ENCODE data around the gene IL17RE. TPM values are rescaled to one million over a fixed set of nuclear protein-coding genes. Genes with fewer than 3 reads are reported as not detected.

Gene IL17RE
- total RNA-seq, 1 donor from 2014 or later: 0.74 TPM

DNA sequence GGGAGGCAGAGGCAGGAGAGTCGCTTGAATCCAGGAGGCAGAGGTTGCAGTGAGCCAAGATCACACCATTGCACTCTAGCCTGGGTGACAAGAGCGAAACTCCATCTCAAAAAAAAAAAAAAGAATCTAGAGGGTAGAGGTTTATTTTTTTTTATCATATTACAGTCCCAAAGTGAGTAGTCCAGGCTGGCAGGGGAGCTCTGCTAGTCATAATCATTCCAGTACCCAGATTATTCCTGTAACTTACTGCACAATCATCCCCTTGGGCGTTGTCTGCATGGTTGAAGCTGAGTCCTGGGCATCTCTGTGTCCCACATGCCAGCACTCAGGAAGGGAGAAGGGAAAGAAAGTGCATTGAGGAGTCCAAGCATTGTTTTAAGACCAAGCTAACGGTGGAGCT, 39.5 kb downstream of the IL17RE start:
- H3K4me1 Mint-ChIP-seq (ENCODE audit: unreplicated experiment): peaks cover 4% of the 10 kb centered on the region
- peaks cover 18% of the 10 kb centered on the region for H3K36me3 Mint-ChIP-seq (ENCODE audit: low read depth, unreplicated experiment)
- TF ChIP-seq, protein P1, sequence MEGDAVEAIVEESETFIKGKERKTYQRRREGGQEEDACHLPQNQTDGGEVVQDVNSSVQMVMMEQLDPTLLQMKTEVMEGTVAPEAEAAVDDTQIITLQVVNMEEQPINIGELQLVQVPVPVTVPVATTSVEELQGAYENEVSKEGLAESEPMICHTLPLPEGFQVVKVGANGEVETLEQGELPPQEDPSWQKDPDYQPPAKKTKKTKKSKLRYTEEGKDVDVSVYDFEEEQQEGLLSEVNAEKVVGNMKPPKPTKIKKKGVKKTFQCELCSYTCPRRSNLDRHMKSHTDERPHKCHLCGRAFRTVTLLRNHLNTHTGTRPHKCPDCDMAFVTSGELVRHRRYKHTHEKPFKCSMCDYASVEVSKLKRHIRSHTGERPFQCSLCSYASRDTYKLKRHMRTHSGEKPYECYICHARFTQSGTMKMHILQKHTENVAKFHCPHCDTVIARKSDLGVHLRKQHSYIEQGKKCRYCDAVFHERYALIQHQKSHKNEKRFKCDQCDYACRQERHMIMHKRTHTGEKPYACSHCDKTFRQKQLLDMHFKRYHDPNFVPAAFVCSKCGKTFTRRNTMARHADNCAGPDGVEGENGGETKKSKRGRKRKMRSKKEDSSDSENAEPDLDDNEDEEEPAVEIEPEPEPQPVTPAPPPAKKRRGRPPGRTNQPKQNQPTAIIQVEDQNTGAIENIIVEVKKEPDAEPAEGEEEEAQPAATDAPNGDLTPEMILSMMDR (IDR thresholded peaks at IDR 0.05; ENCODE audit: unreplicated experiment): no peak
- peaks cover 21% of the 10 kb centered on the region for H3K27me3 Mint-ChIP-seq (ENCODE audit: unreplicated experiment)
- DNase-seq (ENCODE audit: low spot score): no peak
- H3K9me3 Mint-ChIP-seq (ENCODE audit: unreplicated experiment): no peaks in the 10 kb centered on the region
- H3K4me3 Mint-ChIP-seq (ENCODE audit: unreplicated experiment): no peak overlapping the region
- peak overlapping the region; percentile 18 for H3K27ac Mint-ChIP-seq (ENCODE audit: unreplicated experiment)

DNA sequence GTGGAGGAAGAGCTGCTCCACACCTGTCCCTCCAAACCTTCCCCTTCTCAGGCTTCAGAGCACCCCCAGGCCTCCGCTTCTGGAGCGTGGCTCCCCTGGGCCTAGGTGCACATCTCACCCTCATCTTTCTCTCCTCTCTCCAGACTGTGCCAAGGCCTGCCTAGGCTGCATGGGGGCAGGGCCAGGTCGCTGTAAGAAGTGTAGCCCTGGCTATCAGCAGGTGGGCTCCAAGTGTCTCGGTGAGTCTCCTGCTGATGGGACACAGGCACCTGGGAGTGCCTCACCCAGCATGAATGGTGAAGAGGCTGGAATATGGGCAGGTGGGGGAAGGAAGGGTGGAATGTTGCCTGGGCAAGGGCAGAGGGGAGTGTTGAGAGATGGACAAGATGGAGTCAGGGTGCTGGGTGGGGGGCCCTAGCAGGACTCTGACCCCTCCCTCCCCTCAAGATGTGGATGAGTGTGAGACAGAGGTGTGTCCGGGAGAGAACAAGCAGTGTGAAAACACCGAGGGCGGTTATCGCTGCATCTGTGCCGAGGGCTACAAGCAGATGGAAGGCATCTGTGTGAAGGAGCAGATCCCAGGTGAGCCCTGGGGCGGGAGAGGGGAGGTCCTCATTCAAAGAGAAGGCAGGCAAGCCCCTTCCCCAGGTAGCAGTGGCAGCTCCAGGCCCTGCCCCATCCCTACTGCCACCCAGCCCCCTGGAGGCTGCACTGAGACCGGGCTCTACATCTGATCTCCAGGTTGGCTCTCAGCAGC, 40.5 kb downstream of the IL17RE start:
- peaks cover 4% of the 10 kb centered on the region for H3K4me1 Mint-ChIP-seq (ENCODE audit: unreplicated experiment)
- no peaks in the 10 kb centered on the region for H3K9me3 Mint-ChIP-seq (ENCODE audit: unreplicated experiment)
- no peak overlapping the region for H3K4me3 Mint-ChIP-seq (ENCODE audit: unreplicated experiment)
- DNase-seq (ENCODE audit: low spot score): no peak
- H3K27ac Mint-ChIP-seq (ENCODE audit: unreplicated experiment): no peak overlapping the region
- H3K36me3 Mint-ChIP-seq (ENCODE audit: low read depth, unreplicated experiment): peaks cover 13% of the 10 kb centered on the region
- peaks cover 19% of the 10 kb centered on the region for H3K27me3 Mint-ChIP-seq (ENCODE audit: unreplicated experiment)
- TF ChIP-seq, protein P1 (IDR thresholded peaks at IDR 0.05; ENCODE audit: unreplicated experiment): no peak

DNA sequence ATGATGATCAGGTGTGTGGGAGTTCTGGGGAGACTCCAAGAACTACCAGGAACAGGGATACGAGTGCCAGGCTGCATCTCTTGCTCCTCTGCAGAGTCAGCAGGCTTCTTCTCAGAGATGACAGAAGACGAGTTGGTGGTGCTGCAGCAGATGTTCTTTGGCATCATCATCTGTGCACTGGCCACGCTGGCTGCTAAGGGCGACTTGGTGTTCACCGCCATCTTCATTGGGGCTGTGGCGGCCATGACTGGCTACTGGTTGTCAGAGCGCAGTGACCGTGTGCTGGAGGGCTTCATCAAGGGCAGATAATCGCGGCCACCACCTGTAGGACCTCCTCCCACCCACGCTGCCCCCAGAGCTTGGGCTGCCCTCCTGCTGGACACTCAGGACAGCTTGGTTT, 41.6 kb downstream of the IL17RE start:
- H3K27ac Mint-ChIP-seq (ENCODE audit: unreplicated experiment): no peak overlapping the region
- TF ChIP-seq, protein P1 (IDR thresholded peaks at IDR 0.05; ENCODE audit: unreplicated experiment): no peak
- peaks cover 11% of the 10 kb centered on the region for H3K36me3 Mint-ChIP-seq (ENCODE audit: low read depth, unreplicated experiment)
- no peak for DNase-seq (ENCODE audit: low spot score)
- H3K27me3 Mint-ChIP-seq (ENCODE audit: unreplicated experiment): peaks cover 19% of the 10 kb centered on the region
- no peak overlapping the region for H3K4me3 Mint-ChIP-seq (ENCODE audit: unreplicated experiment)
- H3K9me3 Mint-ChIP-seq (ENCODE audit: unreplicated experiment): no peaks in the 10 kb centered on the region
- peaks cover 4% of the 10 kb centered on the region for H3K4me1 Mint-ChIP-seq (ENCODE audit: unreplicated experiment)

DNA sequence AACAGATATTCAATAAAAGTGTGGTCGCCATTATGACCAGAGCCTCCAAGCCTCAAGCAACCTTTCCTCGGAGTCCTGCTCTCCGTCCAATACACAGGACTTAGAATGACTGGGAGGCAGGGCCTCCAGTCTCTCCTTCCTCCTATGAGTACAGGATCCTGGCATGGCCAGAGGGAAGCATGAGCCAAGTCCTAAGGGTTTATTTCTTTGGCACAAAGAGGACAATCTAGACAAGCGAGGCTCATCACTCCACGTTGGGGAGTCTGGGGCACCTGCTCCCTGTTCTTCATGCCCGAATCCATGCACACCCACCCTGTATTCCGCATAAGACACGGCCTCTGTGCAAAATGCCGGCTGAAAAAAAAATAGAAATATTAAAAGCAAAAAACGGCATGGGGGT, 42.7 kb downstream of the IL17RE start:
- peaks cover 11% of the 10 kb centered on the region for H3K36me3 Mint-ChIP-seq (ENCODE audit: low read depth, unreplicated experiment)
- H3K4me1 Mint-ChIP-seq (ENCODE audit: unreplicated experiment): peaks cover 4% of the 10 kb centered on the region
- H3K4me3 Mint-ChIP-seq (ENCODE audit: unreplicated experiment): no peak overlapping the region
- DNase-seq (ENCODE audit: low spot score): no peak
- peak overlapping the region; percentile 42 for H3K27ac Mint-ChIP-seq (ENCODE audit: unreplicated experiment)
- no peaks in the 10 kb centered on the region for H3K9me3 Mint-ChIP-seq (ENCODE audit: unreplicated experiment)
- TF ChIP-seq, protein P1 (IDR thresholded peaks at IDR 0.05; ENCODE audit: unreplicated experiment): no peak
- H3K27me3 Mint-ChIP-seq (ENCODE audit: unreplicated experiment): peaks cover 19% of the 10 kb centered on the region

Measured in endothelial cell (in vitro differentiated cells).